ENCODE results near the gene RAMACL.

GRCh38 chr6:166623318-166623717 is 36.8 kb upstream of the RAMACL start:
- no peak for TF ChIP-seq TAF1 (IDR thresholded peaks at IDR 0.05; ENCODE audit: low read depth, low read length)
- TF ChIP-seq POLR2AphosphoS5 (IDR thresholded peaks at IDR 0.05; ENCODE audit: low read depth, low read length): no peak
